GM06990 (cell line): ENCODE measurements around the gene BSCL2.

Experiments
- DNase-seq: peaks from one replicate; pipeline ENCODE4 v3.0.0-alpha.2; 2011; ENCODE audit not compliant: insufficient read length; ENCODE audit errors: extremely low read depth
- H3K27me3 ChIP-seq: replicated peaks from 2 replicates; pipeline ENCODE4 v1.6.0; 2011; ENCODE audit warnings: low read length; ENCODE audit not compliant: control insufficient read depth, insufficient read depth
- H3K36me3 ChIP-seq: 2 replicates; pipeline ENCODE4 v1.5.1; 2011; ENCODE audit warnings: low read length; ENCODE audit not compliant: control insufficient read depth, insufficient read depth
- H3K4me3 ChIP-seq: replicated peaks from 2 replicates; pipeline ENCODE4 v1.5.1; 2011; ENCODE audit warnings: low read depth, mild to moderate bottlenecking, control low read depth, low read length
- TF ChIP-seq, protein P1 (sequence below): IDR thresholded peaks from 2 replicates; pipeline ENCODE4 v1.5.1; 2011; ENCODE audit warnings: low read length, control low read depth, mild to moderate bottlenecking, inconsistent platforms; ENCODE audit not compliant: insufficient read depth, poor library complexity, severe bottlenecking

BSCL2 gene

DNA sequence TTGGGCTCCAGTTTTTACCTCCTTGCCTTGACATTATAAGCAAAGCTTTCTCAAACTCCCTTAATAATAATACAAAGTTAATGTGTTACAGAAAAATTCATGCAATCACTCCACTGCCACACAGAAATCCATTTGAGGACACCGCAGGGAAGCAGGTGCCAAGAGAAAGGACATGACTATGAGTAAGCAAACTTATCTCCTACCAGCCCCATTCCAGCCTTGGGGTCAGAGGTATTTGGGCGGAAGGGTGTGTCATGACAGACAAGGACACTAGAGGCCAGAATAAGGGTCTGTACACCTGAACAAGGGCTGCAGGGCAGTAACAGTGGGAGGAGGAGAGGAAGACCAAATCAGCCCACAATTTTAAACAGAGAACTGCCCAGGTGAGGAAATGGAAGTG is 6.1 kb upstream of the BSCL2 start:
- no peak overlapping the region for H3K4me3 ChIP-seq
- TF ChIP-seq, protein P1, sequence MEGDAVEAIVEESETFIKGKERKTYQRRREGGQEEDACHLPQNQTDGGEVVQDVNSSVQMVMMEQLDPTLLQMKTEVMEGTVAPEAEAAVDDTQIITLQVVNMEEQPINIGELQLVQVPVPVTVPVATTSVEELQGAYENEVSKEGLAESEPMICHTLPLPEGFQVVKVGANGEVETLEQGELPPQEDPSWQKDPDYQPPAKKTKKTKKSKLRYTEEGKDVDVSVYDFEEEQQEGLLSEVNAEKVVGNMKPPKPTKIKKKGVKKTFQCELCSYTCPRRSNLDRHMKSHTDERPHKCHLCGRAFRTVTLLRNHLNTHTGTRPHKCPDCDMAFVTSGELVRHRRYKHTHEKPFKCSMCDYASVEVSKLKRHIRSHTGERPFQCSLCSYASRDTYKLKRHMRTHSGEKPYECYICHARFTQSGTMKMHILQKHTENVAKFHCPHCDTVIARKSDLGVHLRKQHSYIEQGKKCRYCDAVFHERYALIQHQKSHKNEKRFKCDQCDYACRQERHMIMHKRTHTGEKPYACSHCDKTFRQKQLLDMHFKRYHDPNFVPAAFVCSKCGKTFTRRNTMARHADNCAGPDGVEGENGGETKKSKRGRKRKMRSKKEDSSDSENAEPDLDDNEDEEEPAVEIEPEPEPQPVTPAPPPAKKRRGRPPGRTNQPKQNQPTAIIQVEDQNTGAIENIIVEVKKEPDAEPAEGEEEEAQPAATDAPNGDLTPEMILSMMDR, result no peak
- peaks cover 26% of the 10 kb centered on the region for H3K36me3 ChIP-seq
- no peaks in the 10 kb centered on the region for H3K27me3 ChIP-seq
- DNase-seq, result no peak

DNA sequence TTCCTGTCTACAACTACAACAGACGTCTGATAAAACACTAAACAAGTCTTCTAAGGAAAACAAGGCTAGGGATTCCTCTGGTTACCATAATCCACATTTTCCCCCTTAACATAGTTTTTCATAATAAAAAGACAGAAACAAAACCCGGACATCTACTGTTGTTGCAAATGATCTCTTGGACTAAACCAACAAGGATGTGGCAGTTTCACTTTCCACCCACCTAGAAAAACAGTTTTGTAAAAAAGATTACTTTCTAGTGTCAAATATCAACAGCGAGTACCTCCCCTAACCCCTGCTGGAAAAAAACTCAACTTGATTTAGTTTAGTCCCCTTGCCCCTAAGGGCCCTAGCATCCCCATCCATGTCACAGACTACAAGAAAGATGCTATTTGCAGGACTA is 5.6 kb upstream of the BSCL2 start:
- Histone ChIP-seq H3K4me3 (no peak overlapping the region), H3K27me3 (no peaks in the 10 kb centered on the region), H3K36me3 (peaks cover 25% of the 10 kb centered on the region)
- DNase-seq, result no peak
- TF ChIP-seq, protein P1, result no peak

DNA sequence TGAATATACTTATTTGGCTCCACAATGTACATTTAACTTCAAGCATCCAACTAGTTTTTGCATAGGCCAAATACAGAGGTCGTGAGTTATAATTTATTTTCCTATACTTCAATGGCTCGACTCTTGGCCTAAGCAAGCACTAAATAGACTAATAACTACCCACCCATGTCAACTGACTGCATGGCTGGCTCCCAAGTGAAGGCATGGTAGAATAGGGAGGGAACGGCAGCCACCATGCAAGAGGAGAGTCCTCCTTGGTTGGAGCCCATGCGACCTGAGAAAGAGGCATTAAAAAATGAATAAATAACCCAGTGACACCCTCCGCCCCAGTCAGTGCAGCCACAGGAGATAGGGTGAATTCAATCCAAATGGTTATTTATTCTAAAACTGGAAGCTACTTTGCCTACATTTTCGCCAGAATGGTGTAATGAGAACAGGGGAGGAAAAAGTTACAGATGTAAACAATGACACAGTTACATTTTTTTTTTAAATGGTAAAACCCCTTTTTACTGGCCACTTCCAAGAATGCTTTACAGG is 5.1 kb upstream of the BSCL2 start:
- Histone ChIP-seq H3K36me3 (peaks cover 22% of the 10 kb centered on the region), H3K4me3 (no peak overlapping the region), H3K27me3 (no peaks in the 10 kb centered on the region)
- TF ChIP-seq, protein P1, result no peak
- no peak for DNase-seq

DNA sequence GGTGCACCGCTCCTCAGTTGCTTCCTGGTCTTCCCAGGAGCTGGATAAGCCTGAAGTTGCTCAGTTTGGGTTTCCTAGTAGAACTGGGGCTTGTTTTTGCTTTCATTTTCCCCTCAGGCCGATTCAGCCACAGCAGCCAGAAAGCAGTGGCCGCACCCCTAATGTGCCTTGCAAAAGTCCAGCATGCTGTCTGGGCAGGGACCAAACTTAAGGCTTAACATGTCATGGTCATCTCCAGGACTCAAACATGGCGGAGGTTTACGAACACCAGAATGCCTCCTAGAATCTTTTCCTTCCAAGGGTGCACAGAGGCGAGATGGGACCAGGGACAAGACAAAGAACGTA is 2.7 kb upstream of the BSCL2 start:
- no peaks in the 10 kb centered on the region for H3K27me3 ChIP-seq
- peaks cover 10% of the 10 kb centered on the region for H3K36me3 ChIP-seq
- H3K4me3 ChIP-seq, result peak overlapping the region; percentile 64
- DNase-seq, result no peak
- TF ChIP-seq, protein P1, result no peak

DNA sequence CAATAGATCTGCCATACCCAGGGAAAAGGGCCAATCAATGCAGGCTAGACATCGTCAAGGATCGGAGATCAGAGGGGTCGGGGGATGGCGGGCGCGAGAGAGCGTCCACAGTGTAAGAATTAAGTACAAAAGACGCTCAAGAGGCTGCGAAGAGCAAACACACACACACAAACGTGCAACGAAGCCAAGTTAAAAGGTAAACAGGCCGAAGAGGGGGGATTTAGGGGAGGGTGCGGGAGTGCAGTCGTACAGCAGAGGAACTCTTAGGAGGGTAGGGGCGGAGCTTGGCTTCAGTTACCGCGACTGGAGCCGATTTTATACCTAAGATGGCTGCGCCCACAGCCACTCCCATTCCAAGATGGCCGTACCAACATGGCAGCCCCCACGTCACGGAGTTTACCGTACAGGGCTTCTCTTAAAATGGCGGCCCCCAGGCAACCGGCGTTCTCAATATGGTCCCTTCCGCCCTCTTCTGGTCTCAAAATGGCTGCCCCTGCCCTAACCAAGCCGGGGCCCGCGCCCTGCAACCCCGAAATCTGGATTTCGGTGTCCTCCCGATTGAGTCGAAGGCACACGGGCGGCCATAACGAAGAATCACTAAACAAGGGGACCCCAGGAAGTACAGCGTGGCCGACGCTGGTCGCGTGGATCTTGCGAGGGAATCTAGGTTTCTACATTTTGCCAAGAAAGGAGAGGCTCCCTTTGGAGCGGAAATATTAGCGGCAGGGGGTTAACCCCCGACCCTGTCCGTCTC is 2.2 kb upstream of the BSCL2 start:
- H3K36me3 ChIP-seq, result peaks cover 8% of the 10 kb centered on the region
- H3K27me3 ChIP-seq, result no peaks in the 10 kb centered on the region
- peak overlapping the region; percentile 64 for H3K4me3 ChIP-seq
- DNase-seq, result peak; percentile 88
- TF ChIP-seq, protein P1, result no peak
